ENCODE data around the gene ZC3H8. TPM values are rescaled to one million over a fixed set of nuclear protein-coding genes. Genes with fewer than 3 reads are reported as not detected.

Gene ZC3H8
- total and polyA plus RNA-seq, 8 donors, result 3.1 to 8.6 (median 4.3) TPM

- no peak for TF ChIP-seq CTCF (IDR thresholded peaks at IDR 0.05)
- FAIRE-seq (no peak), ATAC-seq (no peak), DNase-seq (no peak)
- H3K4me3 ChIP-seq, result no peak overlapping the region
- 91 to 93% methylated on average over 11 of the region's 11 CpGs for WGBS, 2 donors
- H3K4me1 ChIP-seq, result no peaks in the 10 kb centered on the region
- intact Hi-C loops (cut with DNase I), result no loop called here
- H3K27me3 ChIP-seq, result no peaks in the 10 kb centered on the region
- H3K36me3 ChIP-seq, result no peaks in the 10 kb centered on the region
- no peaks in the 10 kb centered on the region for H3K9me3 ChIP-seq
- H3K27ac ChIP-seq, result no peak overlapping the region
These were observed 81.1 kb downstream of the ZC3H8 start for GRCh38 chr2:112173646-112174319.

GRCh38 chr2:112170495-112170894, 84.3 kb downstream of the ZC3H8 start:
- Histone ChIP-seq H3K4me1 (no peaks in the 10 kb centered on the region), H3K36me3 (no peaks in the 10 kb centered on the region), H3K4me3 (no peak overlapping the region), H3K9me3 (no peaks in the 10 kb centered on the region), H3K27ac (no peak overlapping the region), H3K27me3 (no peaks in the 10 kb centered on the region)
- no peak for FAIRE-seq
- DNase-seq, result no peak
- WGBS, 2 donors, result 93 to 95% methylated on average over 4 of the region's 4 CpGs
- ATAC-seq, result no peak
- intact Hi-C loops (cut with DNase I), result no loop called here
- TF ChIP-seq CTCF (IDR thresholded peaks at IDR 0.05), result no peak

GRCh38 chr2:112168422-112169124, 86.3 kb downstream of the ZC3H8 start:
- no peak for DNase-seq
- Histone ChIP-seq H3K36me3 (no peaks in the 10 kb centered on the region), H3K27me3 (no peaks in the 10 kb centered on the region), H3K27ac (no peak overlapping the region), H3K4me1 (no peaks in the 10 kb centered on the region), H3K9me3 (no peaks in the 10 kb centered on the region), H3K4me3 (no peak overlapping the region)
- FAIRE-seq, result no peak
- TF ChIP-seq CTCF (IDR thresholded peaks at IDR 0.05), result no peak
- intact Hi-C loops (cut with DNase I), result no loop called here
- no peak for ATAC-seq
- 82 to 83% methylated on average over 10 of the region's 10 CpGs for WGBS, 2 donors

GRCh38 chr2:112166806-112167499, 87.9 kb downstream of the ZC3H8 start:
- FAIRE-seq (no peak), ATAC-seq (no peak), DNase-seq (no peak)
- H3K9me3 ChIP-seq, result no peaks in the 10 kb centered on the region
- H3K27me3 ChIP-seq, result no peaks in the 10 kb centered on the region
- H3K4me1 ChIP-seq, result no peaks in the 10 kb centered on the region
- H3K36me3 ChIP-seq, result no peaks in the 10 kb centered on the region
- WGBS, 2 donors, result 58 to 69% methylated on average over 14 of the region's 14 CpGs
- H3K4me3 ChIP-seq, result no peak overlapping the region
- intact Hi-C loops (cut with DNase I), result no loop called here
- no peak overlapping the region for H3K27ac ChIP-seq
- TF ChIP-seq CTCF (IDR thresholded peaks at IDR 0.05), result no peak
